Transverse colon (tissue), 4 donors: Measurements from ENCODE around the gene MTHFD1L.

ENCODE experiments used
- CTCF ChIP-seq, 5 experiments: fragments of 200-600 bp in 3 of 5; fragments of 450-650 bp in 2 of 5; sonication (generic) in 3 of 5; IDR thresholded peaks; 1 replicate in 2 of 5; 2 replicates in 3 of 5; pipeline ENCODE4 v1.5.1; 2016 to 2017; ENCODE audit warnings: antibody characterized with exemption in 5 of 5, inconsistent platforms in 3 of 5, mild to moderate bottlenecking in 2 of 5, moderate library complexity in 1 of 5
- POLR2AphosphoS5 ChIP-seq, 3 donors: sonication (generic); formaldehyde crosslinking; IDR thresholded peaks; one replicate each; pipeline ENCODE4 v1.6.1; 2016; ENCODE audit warnings: antibody characterized with exemption in 3 of 3

- TF ChIP-seq CTCF (IDR thresholded peaks at IDR 0.05) (no peak), POLR2AphosphoS5 (IDR thresholded peaks at IDR 0.05) (no peak)
Observed at GRCh38 chr6:150967910-150968309, 102.4 kb downstream of the MTHFD1L start.
